Measurements from ENCODE around the gene GLTPD2. TPM values are rescaled to one million over a fixed set of nuclear protein-coding genes. Genes with fewer than 3 reads are reported as not detected.

The GLTPD2 gene
- total RNA-seq, 1 experiment from 2014 or later: not detected

Other genes starting within 250 kb of the GLTPD2 start
- gene MYBBP1A, start 233.6 kb upstream of the GLTPD2 start, total RNA-seq (2014; rRNA removed; shearing (Covaris generic)): 15.0 and 16.4 TPM in 2 replicates
- gene GGT6, start 228.4 kb upstream of the GLTPD2 start, total RNA-seq (2014; rRNA removed; shearing (Covaris generic)): not detected in 2 replicates
- 0.08 TPM in 1 of 2 replicates, not detected in the other for gene SMTNL2, start 204.4 kb upstream of the GLTPD2 start, total RNA-seq (2014; rRNA removed; shearing (Covaris generic))
- not detected in 2 replicates for gene ALOX15, start 147.3 kb upstream of the GLTPD2 start, total RNA-seq (2014; rRNA removed; shearing (Covaris generic))
- gene PELP1, start 84.8 kb upstream of the GLTPD2 start, total RNA-seq (2014; rRNA removed; shearing (Covaris generic)): 4.1 and 4.4 TPM in 2 replicates
- gene ARRB2, start 78.3 kb upstream of the GLTPD2 start, total RNA-seq (2014; rRNA removed; shearing (Covaris generic)): 2.4 and 4.1 TPM in 2 replicates
- 15.8 and 24.0 TPM in 2 replicates for gene MED11, start 57.5 kb upstream of the GLTPD2 start, total RNA-seq (2014; rRNA removed; shearing (Covaris generic))
- gene ZMYND15, start 49.1 kb upstream of the GLTPD2 start, total RNA-seq (2014; rRNA removed; shearing (Covaris generic)): not detected in 2 replicates
- 1.5 and 7.3 TPM in 2 replicates for gene CXCL16, start 49.0 kb upstream of the GLTPD2 start, total RNA-seq (2014; rRNA removed; shearing (Covaris generic))
- gene TM4SF5, start 17.1 kb upstream of the GLTPD2 start, total RNA-seq (2014; rRNA removed; shearing (Covaris generic)): not detected in 2 replicates
- gene VMO1, start 2.6 kb upstream of the GLTPD2 start, total RNA-seq (2014; rRNA removed; shearing (Covaris generic)): not detected in 2 replicates
- gene PSMB6, start 7.2 kb downstream of the GLTPD2 start, total RNA-seq (2014; rRNA removed; shearing (Covaris generic)): 186 and 232 TPM in 2 replicates
- 5.0 and 11.7 TPM in 2 replicates for gene PLD2, start 18.2 kb downstream of the GLTPD2 start, total RNA-seq (2014; rRNA removed; shearing (Covaris generic))
- gene MINK1, start 44.4 kb downstream of the GLTPD2 start, total RNA-seq (2014; rRNA removed; shearing (Covaris generic)): 7.4 and 8.4 TPM in 2 replicates
- 0.08 TPM in 1 of 2 replicates, not detected in the other for gene C17orf107, start 110.6 kb downstream of the GLTPD2 start, total RNA-seq (2014; rRNA removed; shearing (Covaris generic))
- 0.04 and 0.14 TPM in 2 replicates for gene CHRNE, start 114.1 kb downstream of the GLTPD2 start, total RNA-seq (2014; rRNA removed; shearing (Covaris generic))
- gene GP1BA, start 143.3 kb downstream of the GLTPD2 start, total RNA-seq (2014; rRNA removed; shearing (Covaris generic)): not detected in 2 replicates
- 64.1 and 70.8 TPM in 2 replicates for gene SLC25A11, start 151.1 kb downstream of the GLTPD2 start, total RNA-seq (2014; rRNA removed; shearing (Covaris generic))
- 15.1 and 17.3 TPM in 2 replicates for gene RNF167, start 151.3 kb downstream of the GLTPD2 start, total RNA-seq (2014; rRNA removed; shearing (Covaris generic))
- 738 and 894 TPM in 2 replicates for gene PFN1, start 159.6 kb downstream of the GLTPD2 start, total RNA-seq (2014; rRNA removed; shearing (Covaris generic))
- gene ENO3, start 162.2 kb downstream of the GLTPD2 start, total RNA-seq (2014; rRNA removed; shearing (Covaris generic)): 1.7 and 4.7 TPM in 2 replicates
- 24.0 and 32.2 TPM in 2 replicates for gene SPAG7, start 178.9 kb downstream of the GLTPD2 start, total RNA-seq (2014; rRNA removed; shearing (Covaris generic))
- gene CAMTA2, start 198.7 kb downstream of the GLTPD2 start, total RNA-seq (2014; rRNA removed; shearing (Covaris generic)): 0.90 and 0.97 TPM in 2 replicates
- gene INCA1, start 208.6 kb downstream of the GLTPD2 start, total RNA-seq (2014; rRNA removed; shearing (Covaris generic)): 0.23 and 0.39 TPM in 2 replicates
- 9.9 and 13.0 TPM in 2 replicates for gene KIF1C, start 209.0 kb downstream of the GLTPD2 start, total RNA-seq (2014; rRNA removed; shearing (Covaris generic))
- not detected in 2 replicates for gene SLC52A1, start 246.5 kb downstream of the GLTPD2 start, total RNA-seq (2014; rRNA removed; shearing (Covaris generic))

Data from H4 (cell line).